ENCODE data around the gene RBP7. TPM values are rescaled to one million over a fixed set of nuclear protein-coding genes. Genes with fewer than 3 reads are reported as not detected.
"Not testable (repeated sequence)": the region's sequence is repeated elsewhere in the genome, so short reads cannot be mapped to it uniquely, and the experiment has no call there.

RBP7 gene
- 267 TPM for total RNA-seq
- long read RNA-seq, transcript RBP7-201 (4 exons, 636 nt): major isoform, 78 of 89 reads
- long read RNA-seq, partial matches to known transcripts: 3 of 89 reads
- long read RNA-seq, other reads (novel, unspliced or antisense): 8 of 89 reads

GRCh38 chr1:9996624-9997582 is at the start of gene RBP7:
RBP7 (plus strand) TSS chr1:9997228; CDS start chr1:9997259, 31 bp downstream.
- no peak for DNase-seq (ENCODE audit: low spot score)

- no peak for DNase-seq (ENCODE audit: low spot score)
These were observed 39.3 kb upstream of the RBP7 start for GRCh38 chr1:9957726-9958125.

GRCh38 chr1:9960011-9960410 is 37.0 kb upstream of the RBP7 start:
- DNase-seq (ENCODE audit: low spot score): no peak

GRCh38 chr1:9960706-9961562 is 36.1 kb upstream of the RBP7 start:
- no peak for DNase-seq (ENCODE audit: low spot score)

GRCh38 chr1:9984253-9984652 is 12.8 kb upstream of the RBP7 start:
- no peak for DNase-seq (ENCODE audit: low spot score)

- no peak for DNase-seq (ENCODE audit: low spot score)
These were observed 12.0 kb upstream of the RBP7 start for GRCh38 chr1:9985001-9985400.

- DNase-seq (ENCODE audit: low spot score): no peak
These were observed 7.3 kb upstream of the RBP7 start for GRCh38 chr1:9989773-9990172.

- DNase-seq (ENCODE audit: low spot score): no peak
These were observed 6.1 kb upstream of the RBP7 start for GRCh38 chr1:9990944-9991343.

- DNase-seq (ENCODE audit: low spot score): no peak
These were observed 4.1 kb upstream of the RBP7 start for GRCh38 chr1:9992910-9993309.

- DNase-seq (ENCODE audit: low spot score): no peak
These were observed 3.4 kb upstream of the RBP7 start for GRCh38 chr1:9993561-9994075.

GRCh38 chr1:10001016-10001665 is 4.1 kb downstream of the RBP7 start:
- DNase-seq (ENCODE audit: low spot score): no peak

GRCh38 chr1:10005248-10005647 is 8.2 kb downstream of the RBP7 start:
- not testable (repeated sequence) for DNase-seq (ENCODE audit: low spot score)

- DNase-seq (ENCODE audit: low spot score): no peak
These were observed 10.1 kb downstream of the RBP7 start for GRCh38 chr1:10007169-10007568.

- no peak for DNase-seq (ENCODE audit: low spot score)
These were observed 17.0 kb downstream of the RBP7 start for GRCh38 chr1:10014016-10014415.

GRCh38 chr1:10019561-10019960 is 22.5 kb downstream of the RBP7 start:
- no peak for DNase-seq (ENCODE audit: low spot score)

- DNase-seq (ENCODE audit: low spot score): no peak
These were observed 23.1 kb downstream of the RBP7 start for GRCh38 chr1:10020086-10020485.

GRCh38 chr1:10020678-10021077 is 23.6 kb downstream of the RBP7 start:
- not testable (repeated sequence) for DNase-seq (ENCODE audit: low spot score)

- not testable (repeated sequence) for DNase-seq (ENCODE audit: low spot score)
These were observed 25.0 kb downstream of the RBP7 start for GRCh38 chr1:10021992-10022391.

- no peak for DNase-seq (ENCODE audit: low spot score)
These were observed 25.6 kb downstream of the RBP7 start for GRCh38 chr1:10022656-10023055.

GRCh38 chr1:10025354-10025753 is 28.3 kb downstream of the RBP7 start:
- DNase-seq (ENCODE audit: low spot score): no peak

- DNase-seq (ENCODE audit: low spot score): no peak
These were observed 30.0 kb downstream of the RBP7 start for GRCh38 chr1:10027027-10027426.
